ENCODE data around the gene CYP2U1.

GRCh38 chr4:107989162-107989536, 57.8 kb downstream of the CYP2U1 start:
- TF ChIP-seq CTCF (conservative IDR thresholded peaks at IDR 0.05; ENCODE audit: low read depth, low read length) (no peak), EZH2 (IDR thresholded peaks at IDR 0.05; ENCODE audit: borderline replicate concordance, low read depth, low read length, poor library complexity, severe bottlenecking) (no peak)

All from A673 (cell line).